Liver (tissue), 9 donors: Measurements from ENCODE around the gene RASA3. TPM values are rescaled to one million over a fixed set of nuclear protein-coding genes. Genes with fewer than 3 reads are reported as not detected.
"Not testable (repeated sequence)": the region's sequence is repeated elsewhere in the genome, so short reads cannot be mapped to it uniquely, and the experiment has no call there.

Source experiments
- DNase-seq: peaks from one replicate; pipeline ENCODE4 v3.0.0-alpha.2; 2017; ENCODE audit warnings: low spot score
- H3K27ac ChIP-seq, 2 donors: one replicate each; pipeline ENCODE4 v1.7.0; 2013; ENCODE audit warnings: inconsistent platforms in 2 of 2, low read length in 2 of 2, control low read depth in 1 of 2, low read depth in 1 of 2, mild to moderate bottlenecking in 1 of 2
- H3K27me3 ChIP-seq, 4 donors: one replicate each; pipeline versions ENCODE4 v1.6.1 to v1.7.0; 2013; ENCODE audit warnings: low read length in 3 of 4, inconsistent platforms in 1 of 4, mild to moderate bottlenecking in 1 of 4, moderate library complexity in 1 of 4; ENCODE audit not compliant: control insufficient read depth in 4 of 4, insufficient read depth in 4 of 4
- H3K36me3 ChIP-seq, 4 donors: one replicate each; pipeline versions ENCODE4 v1.6.1 to v1.7.0; 2013; ENCODE audit warnings: low read length in 3 of 4, mild to moderate bottlenecking in 3 of 4, low read depth in 1 of 4, moderate library complexity in 1 of 4; ENCODE audit not compliant: control insufficient read depth in 4 of 4, insufficient read depth in 3 of 4
- H3K4me1 ChIP-seq, 4 donors: one replicate each; pipeline versions ENCODE4 v1.6.1 to v1.7.0; 2013; ENCODE audit warnings: low read length in 3 of 4, mild to moderate bottlenecking in 3 of 4, moderate library complexity in 1 of 4; ENCODE audit not compliant: control insufficient read depth in 4 of 4, insufficient read depth in 4 of 4
- H3K4me3 ChIP-seq, 3 donors: one replicate each; pipeline versions ENCODE4 v1.6.1 to v1.7.0; 2013; ENCODE audit warnings: low read length in 3 of 3, control low read depth in 1 of 3, low read depth in 1 of 3, mild to moderate bottlenecking in 1 of 3
- H3K9ac ChIP-seq, 2 donors: one replicate each; pipeline ENCODE4 v1.7.0; 2013; ENCODE audit warnings: low read length in 2 of 2, mild to moderate bottlenecking in 2 of 2, moderate library complexity in 2 of 2, control low read depth in 1 of 2, low read depth in 1 of 2
- H3K9me3 ChIP-seq, 4 donors: one replicate each; pipeline versions ENCODE4 v1.6.1 to v1.7.0; 2013; ENCODE audit warnings: low read length in 3 of 4; ENCODE audit not compliant: control insufficient read depth in 4 of 4
- EGR1 ChIP-seq, 2 donors: IDR thresholded peaks; 2 replicates each; pipeline ENCODE4 v1.6.1; 2016 to 2018; ENCODE audit warnings: antibody characterized with exemption in 2 of 2, low read depth in 2 of 2
- FOXA1 ChIP-seq: IDR thresholded peaks from 2 replicates; pipeline ENCODE4 v1.6.1; 2016; ENCODE audit warnings: antibody characterized with exemption
- FOXA2 ChIP-seq: IDR thresholded peaks from 2 replicates; pipeline ENCODE4 v1.6.1; 2016; ENCODE audit warnings: antibody characterized with exemption
- GABPA ChIP-seq, 2 donors: IDR thresholded peaks in 1 of 2; conservative IDR thresholded peaks in 1 of 2; 2 replicates each; pipeline ENCODE4 v1.6.1; 2016; ENCODE audit warnings: antibody characterized with exemption in 2 of 2, mild to moderate bottlenecking in 1 of 2, moderate library complexity in 1 of 2
- HNF4A ChIP-seq, 2 donors: conservative IDR thresholded peaks; 2 replicates each; pipeline ENCODE4 v1.6.1; 2016; ENCODE audit warnings: antibody characterized with exemption in 2 of 2, mild to moderate bottlenecking in 2 of 2
- HNF4G ChIP-seq: IDR thresholded peaks from 2 replicates; pipeline ENCODE4 v1.6.1; 2016; ENCODE audit warnings: antibody characterized with exemption
- JUND ChIP-seq, 2 donors: IDR thresholded peaks; 2 replicates each; pipeline ENCODE4 v1.6.1; 2016; ENCODE audit warnings: antibody characterized with exemption in 2 of 2
- NR2F2 ChIP-seq: IDR thresholded peaks from 2 replicates; pipeline ENCODE4 v1.6.1; 2016; ENCODE audit warnings: antibody characterized with exemption
- RAD21 ChIP-seq, 2 donors: IDR thresholded peaks; 2 replicates each; pipeline ENCODE4 v1.6.1; 2016; ENCODE audit warnings: antibody characterized with exemption in 2 of 2, mild to moderate bottlenecking in 2 of 2
- REST ChIP-seq: IDR thresholded peaks from 2 replicates; pipeline ENCODE4 v1.6.1; 2016; ENCODE audit warnings: antibody characterized with exemption, mild to moderate bottlenecking
- RXRA ChIP-seq, 2 donors: IDR thresholded peaks; 2 replicates each; pipeline ENCODE4 v1.6.1; 2017 to 2018; ENCODE audit warnings: antibody characterized with exemption in 2 of 2, mild to moderate bottlenecking in 1 of 2
- SP1 ChIP-seq: IDR thresholded peaks from 2 replicates; pipeline ENCODE4 v1.6.1; 2018; ENCODE audit warnings: antibody characterized with exemption, mild to moderate bottlenecking
- TAF1 ChIP-seq: conservative IDR thresholded peaks from 2 replicates; pipeline ENCODE4 v1.6.1; 2016; ENCODE audit warnings: antibody characterized with exemption, mild to moderate bottlenecking
- YY1 ChIP-seq: IDR thresholded peaks from 2 replicates; pipeline ENCODE4 v1.6.1; 2016; ENCODE audit warnings: antibody characterized with exemption, mild to moderate bottlenecking
- WGBS: extraction: QIAGEN DNeasy Blood & Tissue Kit; methylation state at CpG from one replicate; pipeline ENCODE4 v1.1.7; 2013; 5-methylcytosine and 5-hydroxymethylcytosine counted together
- polyA plus RNA-seq, 2 donors: library from polyadenylated mRNA; stranded (reverse) in 1 of 2; unstranded in 1 of 2; fragments of 200-250 nt in 1 of 2; fragments of >200 nt in 1 of 2; fragmentation: Nextera tagmentation in 1 of 2; extraction: Ambion mirVana in 1 of 2; gene quantifications; one replicate each; pipeline versions ENCODE4 v1.2.1 to v1.2.3, GENCODE V29; 2013 to 2015
- total RNA-seq, 2 donors: library from RNA; depleted of rRNA; stranded (reverse); fragments of >200 nt; gene quantifications; one replicate each; pipeline ENCODE4 v1.2.3, GENCODE V29; 2014
- TF ChIP-seq, protein P1 (sequence below): fragments of 150-350 bp; IDR thresholded peaks from 2 replicates; pipeline ENCODE4 v1.5.1; 2017; ENCODE audit warnings: improper control_type of control experiment, low read depth, low read length; ENCODE audit not compliant: missing input control
- TF ChIP-seq, protein P2 (sequence below): IDR thresholded peaks from 2 replicates; pipeline ENCODE4 v1.6.1; 2016; ENCODE audit warnings: antibody characterized with exemption
- TF ChIP-seq, protein P3 (sequence below): IDR thresholded peaks from 2 replicates; pipeline ENCODE4 v1.6.1; 2016; ENCODE audit warnings: antibody characterized with exemption
- TF ChIP-seq, protein P4 (sequence below): IDR thresholded peaks from 2 replicates; pipeline ENCODE4 v1.6.1; 2016; ENCODE audit warnings: antibody characterized with exemption
- donor health status: healthy.
- donor health status: healthy.
- donor health status: healthy.
- donor health status: healthy.
- donor health status: healthy.

Gene RASA3
- total and polyA plus RNA-seq, 4 donors, result 0.64 to 5.9 (median 3.8) TPM

GRCh38 chr13:114151031-114151430 lies 18.6 kb upstream of the RASA3 start:
- no peak for TF ChIP-seq TAF1
- TF ChIP-seq RXRA (IDR thresholded peaks at IDR 0.05), result no peak
- DNase-seq, result no peak
- WGBS, result 80% methylated on average over 10 of the region's 10 CpGs
- no peak overlapping the region for H3K27ac ChIP-seq
- no peaks in the 10 kb centered on the region for H3K27me3 ChIP-seq
- H3K9me3 ChIP-seq, result no peaks in the 10 kb centered on the region
- no peak overlapping the region for H3K9ac ChIP-seq
- no peaks in the 10 kb centered on the region for H3K36me3 ChIP-seq
- no peak overlapping the region for H3K4me3 ChIP-seq
- H3K4me1 ChIP-seq, result peaks cover 0 to 4% (median 0%) of the 10 kb centered on the region in 4 donors

GRCh38 chr13:114149774-114150740 lies 17.6 kb upstream of the RASA3 start:
- WGBS, result 80% methylated on average over 12 of the region's 12 CpGs
- no peak overlapping the region for H3K27ac ChIP-seq
- TF ChIP-seq JUND (IDR thresholded peaks at IDR 0.05), result no peak
- TF ChIP-seq TAF1, result no peak
- no peak for TF ChIP-seq FOXA2
- no peak for TF ChIP-seq RAD21 (IDR thresholded peaks at IDR 0.05)
- TF ChIP-seq GABPA (IDR thresholded peaks at IDR 0.05 in 1 of 2, conservative IDR thresholded peaks at IDR 0.05 in 1 of 2), result no peak
- no peak for TF ChIP-seq REST
- no peak for TF ChIP-seq RXRA (IDR thresholded peaks at IDR 0.05)
- TF ChIP-seq, protein P1, sequence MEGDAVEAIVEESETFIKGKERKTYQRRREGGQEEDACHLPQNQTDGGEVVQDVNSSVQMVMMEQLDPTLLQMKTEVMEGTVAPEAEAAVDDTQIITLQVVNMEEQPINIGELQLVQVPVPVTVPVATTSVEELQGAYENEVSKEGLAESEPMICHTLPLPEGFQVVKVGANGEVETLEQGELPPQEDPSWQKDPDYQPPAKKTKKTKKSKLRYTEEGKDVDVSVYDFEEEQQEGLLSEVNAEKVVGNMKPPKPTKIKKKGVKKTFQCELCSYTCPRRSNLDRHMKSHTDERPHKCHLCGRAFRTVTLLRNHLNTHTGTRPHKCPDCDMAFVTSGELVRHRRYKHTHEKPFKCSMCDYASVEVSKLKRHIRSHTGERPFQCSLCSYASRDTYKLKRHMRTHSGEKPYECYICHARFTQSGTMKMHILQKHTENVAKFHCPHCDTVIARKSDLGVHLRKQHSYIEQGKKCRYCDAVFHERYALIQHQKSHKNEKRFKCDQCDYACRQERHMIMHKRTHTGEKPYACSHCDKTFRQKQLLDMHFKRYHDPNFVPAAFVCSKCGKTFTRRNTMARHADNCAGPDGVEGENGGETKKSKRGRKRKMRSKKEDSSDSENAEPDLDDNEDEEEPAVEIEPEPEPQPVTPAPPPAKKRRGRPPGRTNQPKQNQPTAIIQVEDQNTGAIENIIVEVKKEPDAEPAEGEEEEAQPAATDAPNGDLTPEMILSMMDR, result no peak
- TF ChIP-seq YY1, result no peak
- TF ChIP-seq, protein P2, sequence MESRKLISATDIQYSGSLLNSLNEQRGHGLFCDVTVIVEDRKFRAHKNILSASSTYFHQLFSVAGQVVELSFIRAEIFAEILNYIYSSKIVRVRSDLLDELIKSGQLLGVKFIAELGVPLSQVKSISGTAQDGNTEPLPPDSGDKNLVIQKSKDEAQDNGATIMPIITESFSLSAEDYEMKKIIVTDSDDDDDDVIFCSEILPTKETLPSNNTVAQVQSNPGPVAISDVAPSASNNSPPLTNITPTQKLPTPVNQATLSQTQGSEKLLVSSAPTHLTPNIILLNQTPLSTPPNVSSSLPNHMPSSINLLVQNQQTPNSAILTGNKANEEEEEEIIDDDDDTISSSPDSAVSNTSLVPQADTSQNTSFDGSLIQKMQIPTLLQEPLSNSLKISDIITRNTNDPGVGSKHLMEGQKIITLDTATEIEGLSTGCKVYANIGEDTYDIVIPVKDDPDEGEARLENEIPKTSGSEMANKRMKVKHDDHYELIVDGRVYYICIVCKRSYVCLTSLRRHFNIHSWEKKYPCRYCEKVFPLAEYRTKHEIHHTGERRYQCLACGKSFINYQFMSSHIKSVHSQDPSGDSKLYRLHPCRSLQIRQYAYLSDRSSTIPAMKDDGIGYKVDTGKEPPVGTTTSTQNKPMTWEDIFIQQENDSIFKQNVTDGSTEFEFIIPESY, result no peak
- no peak for TF ChIP-seq SP1
- TF ChIP-seq FOXA1, result no peak
- TF ChIP-seq HNF4A (conservative IDR thresholded peaks at IDR 0.05), result no peak
- TF ChIP-seq HNF4G, result no peak
- no peak for TF ChIP-seq NR2F2
- TF ChIP-seq, protein P3, sequence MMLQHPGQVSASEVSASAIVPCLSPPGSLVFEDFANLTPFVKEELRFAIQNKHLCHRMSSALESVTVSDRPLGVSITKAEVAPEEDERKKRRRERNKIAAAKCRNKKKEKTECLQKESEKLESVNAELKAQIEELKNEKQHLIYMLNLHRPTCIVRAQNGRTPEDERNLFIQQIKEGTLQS, result no peak
- TF ChIP-seq, protein P4, sequence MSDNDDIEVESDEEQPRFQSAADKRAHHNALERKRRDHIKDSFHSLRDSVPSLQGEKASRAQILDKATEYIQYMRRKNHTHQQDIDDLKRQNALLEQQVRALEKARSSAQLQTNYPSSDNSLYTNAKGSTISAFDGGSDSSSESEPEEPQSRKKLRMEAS, result no peak
- no peak for TF ChIP-seq EGR1 (IDR thresholded peaks at IDR 0.05; ENCODE audit: low read depth in 2 of 2)
- no peaks in the 10 kb centered on the region for H3K36me3 ChIP-seq
- no peak overlapping the region for H3K9ac ChIP-seq
- DNase-seq, result peak; percentile 24
- no peaks in the 10 kb centered on the region for H3K27me3 ChIP-seq
- peaks cover 0 to 4% (median 0%) of the 10 kb centered on the region in 4 donors for H3K4me1 ChIP-seq
- no peaks in the 10 kb centered on the region for H3K9me3 ChIP-seq
- H3K4me3 ChIP-seq, result no peak overlapping the region

DNA sequence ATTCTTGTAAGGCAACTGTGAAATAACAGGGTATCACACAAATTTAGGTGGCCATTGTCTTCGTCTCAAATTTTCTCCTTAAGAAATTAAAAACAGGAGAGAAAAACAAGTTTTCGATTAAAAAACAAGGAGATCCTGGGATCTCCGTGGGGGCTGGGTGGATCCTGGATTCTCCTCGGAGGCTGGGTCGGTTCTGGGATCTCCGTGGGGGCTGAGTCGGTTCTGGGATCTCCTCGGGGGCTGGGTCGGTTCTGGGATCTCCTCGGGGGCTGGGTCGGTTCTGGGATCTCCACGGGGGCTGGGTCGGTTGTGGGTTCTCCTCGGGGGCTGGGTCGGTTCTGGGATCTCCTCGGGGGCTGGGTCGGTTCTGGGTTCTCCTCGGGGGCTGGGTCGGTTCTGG lies 16.5 kb upstream of the RASA3 start:
- H3K36me3 ChIP-seq, H3K4me1 ChIP-seq, H3K27ac ChIP-seq, H3K27me3 ChIP-seq, H3K9ac ChIP-seq, DNase-seq, H3K9me3 ChIP-seq, H3K4me3 ChIP-seq: not testable (repeated sequence)
- WGBS, result 84% methylated on average over 19 of the region's 19 CpGs
